ENCODE results near the gene LAMTOR4. TPM values are rescaled to one million over a fixed set of nuclear protein-coding genes. Genes with fewer than 3 reads are reported as not detected.

Gene LAMTOR4
- total and polyA plus RNA-seq, 2 donors (not counting 1 experiment from before 2014, with no cell fraction given), result 214 to 448 TPM

GRCh38 chr7:100122067-100122466, 26.7 kb upstream of the LAMTOR4 start:
- Mint-ChIP-seq H3K4me1 (peaks cover 51% of the 10 kb centered on the region), H3K9me3 (ENCODE audit: insufficient read depth) (no peaks in the 10 kb centered on the region), H3K4me3 (no peak overlapping the region), H3K27ac (no peak overlapping the region), H3K27me3 (no peaks in the 10 kb centered on the region)
- ChIA-PET POLR2A (interaction anchor here (0.6 to 2.9 kb wide), 3 partner anchors 21 to 449 kb away, joined by 5 to 14 read pairs (median 6); partner anchors contain the start of genes AP4M1 and MCM7), CTCF (interaction anchor here (1.0 to 1.2 kb wide), 2 partner anchors 9 to 10 kb away, joined by 3 to 5 read pairs; no protein-coding TSS in a partner anchor)
- no peak for DNase-seq
- peaks cover 27 to 43% of the 10 kb centered on the region in 2 donors for H3K4me1 ChIP-seq (ENCODE audit: control insufficient read depth in 2 of 2, insufficient read depth in 2 of 2, low read length in 2 of 2)
- H3K36me3 ChIP-seq (replicated peaks in 1 of 2; ENCODE audit: control extremely low read depth in 1 of 2, control insufficient read depth in 1 of 2, extremely low read depth in 1 of 2, insufficient read depth in 2 of 2, low read length in 1 of 2), result no peaks in the 10 kb centered on the region
- H3K79me2 ChIP-seq (ENCODE audit: control insufficient read depth, insufficient read depth, low read length), result peaks cover 38% of the 10 kb centered on the region
- no peak overlapping the region for H3K4me3 ChIP-seq (ENCODE audit: control extremely low read depth in 1 of 5, extremely low read depth in 1 of 5, insufficient read depth in 1 of 5, low read depth in 2 of 5, low read length in 4 of 5)
- no peak overlapping the region for H3K27ac ChIP-seq (ENCODE audit: low read length in 2 of 2)
- no peak overlapping the region for H2AFZ ChIP-seq (ENCODE audit: insufficient read depth, low read depth, low read length, poor library complexity, severe bottlenecking)
- no peak overlapping the region for H3K4me2 ChIP-seq (replicated peaks; ENCODE audit: low read depth, low read length, poor library complexity, severe bottlenecking)
- no peak for ATAC-seq (ENCODE audit: low read depth)
- intact Hi-C loops (cut with micrococcal nuclease), result no loop called here
- H3K27me3 ChIP-seq (replicated peaks in 1 of 4; ENCODE audit: control extremely low read depth in 1 of 4, control insufficient read depth in 3 of 4, insufficient read depth in 4 of 4, low read length in 3 of 4), result no peaks in the 10 kb centered on the region
- TF ChIP-seq EZH2 (IDR thresholded peaks at IDR 0.05; ENCODE audit: borderline replicate concordance, insufficient read depth, low read depth, low read length, poor library complexity, severe bottlenecking), result no peak
- TF ChIP-seq, protein P1, sequence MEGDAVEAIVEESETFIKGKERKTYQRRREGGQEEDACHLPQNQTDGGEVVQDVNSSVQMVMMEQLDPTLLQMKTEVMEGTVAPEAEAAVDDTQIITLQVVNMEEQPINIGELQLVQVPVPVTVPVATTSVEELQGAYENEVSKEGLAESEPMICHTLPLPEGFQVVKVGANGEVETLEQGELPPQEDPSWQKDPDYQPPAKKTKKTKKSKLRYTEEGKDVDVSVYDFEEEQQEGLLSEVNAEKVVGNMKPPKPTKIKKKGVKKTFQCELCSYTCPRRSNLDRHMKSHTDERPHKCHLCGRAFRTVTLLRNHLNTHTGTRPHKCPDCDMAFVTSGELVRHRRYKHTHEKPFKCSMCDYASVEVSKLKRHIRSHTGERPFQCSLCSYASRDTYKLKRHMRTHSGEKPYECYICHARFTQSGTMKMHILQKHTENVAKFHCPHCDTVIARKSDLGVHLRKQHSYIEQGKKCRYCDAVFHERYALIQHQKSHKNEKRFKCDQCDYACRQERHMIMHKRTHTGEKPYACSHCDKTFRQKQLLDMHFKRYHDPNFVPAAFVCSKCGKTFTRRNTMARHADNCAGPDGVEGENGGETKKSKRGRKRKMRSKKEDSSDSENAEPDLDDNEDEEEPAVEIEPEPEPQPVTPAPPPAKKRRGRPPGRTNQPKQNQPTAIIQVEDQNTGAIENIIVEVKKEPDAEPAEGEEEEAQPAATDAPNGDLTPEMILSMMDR (IDR thresholded peaks at IDR 0.05), result no peak
- H3K9ac ChIP-seq (ENCODE audit: low read length), result no peak overlapping the region
- no peaks in the 10 kb centered on the region for H4K20me1 ChIP-seq (ENCODE audit: control insufficient read depth, insufficient read depth, low read length, poor library complexity, severe bottlenecking)
- H3K9me3 ChIP-seq (ENCODE audit: control extremely low read depth in 1 of 3, control insufficient read depth in 2 of 3, insufficient read depth in 1 of 3, low read length in 2 of 3), result no peaks in the 10 kb centered on the region
- 98% methylated on average over 8 of the region's 13 CpGs for WGBS (ENCODE audit: insufficient coverage)

DNA sequence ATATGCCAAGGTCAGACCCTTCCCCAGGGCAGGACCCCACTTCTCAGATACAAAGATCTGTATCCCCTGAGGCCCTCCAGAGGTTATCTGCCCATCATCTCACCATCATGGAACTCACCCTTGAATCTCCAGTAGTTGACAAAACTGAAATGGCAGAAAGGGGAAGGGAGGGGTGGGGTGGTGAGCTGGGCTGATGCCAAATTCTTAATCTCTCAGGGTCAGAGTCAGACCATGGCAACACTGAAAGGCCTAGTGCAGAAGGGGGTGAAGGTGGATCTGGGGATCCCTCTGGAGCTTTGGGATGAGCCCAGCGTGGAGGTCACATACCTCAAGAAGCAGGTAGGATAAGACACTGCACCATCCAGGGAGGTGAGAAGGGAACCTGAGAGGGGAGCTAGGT, 26.1 kb upstream of the LAMTOR4 start:
- Histone ChIP-seq H3K79me2 (ENCODE audit: control insufficient read depth, insufficient read depth, low read length) (peaks cover 38% of the 10 kb centered on the region), H3K27ac (ENCODE audit: low read length in 2 of 2) (no peak overlapping the region), H3K36me3 (replicated peaks in 1 of 2; ENCODE audit: control extremely low read depth in 1 of 2, control insufficient read depth in 1 of 2, extremely low read depth in 1 of 2, insufficient read depth in 2 of 2, low read length in 1 of 2) (no peaks in the 10 kb centered on the region), H3K9ac (ENCODE audit: low read length) (no peak overlapping the region), H3K4me1 (ENCODE audit: control insufficient read depth in 2 of 2, insufficient read depth in 2 of 2, low read length in 2 of 2) (peaks cover 27 to 43% of the 10 kb centered on the region in 2 donors), H3K4me3 (ENCODE audit: control extremely low read depth in 1 of 5, extremely low read depth in 1 of 5, insufficient read depth in 1 of 5, low read depth in 2 of 5, low read length in 4 of 5) (no peak overlapping the region), H2AFZ (ENCODE audit: insufficient read depth, low read depth, low read length, poor library complexity, severe bottlenecking) (no peak overlapping the region), H3K9me3 (ENCODE audit: control extremely low read depth in 1 of 3, control insufficient read depth in 2 of 3, insufficient read depth in 1 of 3, low read length in 2 of 3) (no peaks in the 10 kb centered on the region), H3K27me3 (replicated peaks in 1 of 4; ENCODE audit: control extremely low read depth in 1 of 4, control insufficient read depth in 3 of 4, insufficient read depth in 4 of 4, low read length in 3 of 4) (no peaks in the 10 kb centered on the region), H4K20me1 (ENCODE audit: control insufficient read depth, insufficient read depth, low read length, poor library complexity, severe bottlenecking) (no peaks in the 10 kb centered on the region), H3K4me2 (replicated peaks; ENCODE audit: low read depth, low read length, poor library complexity, severe bottlenecking) (no peak overlapping the region)
- no peak overlapping the region for H3K4me3 Mint-ChIP-seq
- DNase-seq, result no peak
- WGBS (ENCODE audit: insufficient coverage), result 100% methylated on average over 1 of the region's 1 CpG
- no peak overlapping the region for H3K27ac Mint-ChIP-seq
- H3K27me3 Mint-ChIP-seq, result no peaks in the 10 kb centered on the region
- CTCF ChIA-PET, result interaction anchor here (0.9 to 1.2 kb wide), 3 partner anchors 8 to 143 kb away, joined by 3 to 5 read pairs (median 3); no protein-coding TSS in a partner anchor
- POLR2A ChIA-PET, result interaction anchor here (0.7 to 2.9 kb wide), 2 partner anchors 21 to 153 kb away, joined by 6 to 14 read pairs; partner anchors contain the start of genes AP4M1 and MCM7
- H3K9me3 Mint-ChIP-seq (ENCODE audit: insufficient read depth), result no peaks in the 10 kb centered on the region
- TF ChIP-seq, protein P1 (IDR thresholded peaks at IDR 0.05), result no peak
- TF ChIP-seq EZH2 (IDR thresholded peaks at IDR 0.05; ENCODE audit: borderline replicate concordance, insufficient read depth, low read depth, low read length, poor library complexity, severe bottlenecking), result no peak
- intact Hi-C loops (cut with micrococcal nuclease), result no loop called here
- H3K4me1 Mint-ChIP-seq, result peaks cover 52% of the 10 kb centered on the region
- ATAC-seq (ENCODE audit: low read depth), result no peak
